ENCODE results near the gene TRIM10. TPM values are rescaled to one million over a fixed set of nuclear protein-coding genes. Genes with fewer than 3 reads are reported as not detected.
"Not testable (repeated sequence)": the region's sequence is repeated elsewhere in the genome, so short reads cannot be mapped to it uniquely, and the experiment has no call there.

The TRIM10 gene
- total RNA-seq, 1 donor from 2014 or later = not detected

- no peak for DNase-seq (ENCODE audit: low read depth in 2 of 2)
Observed at GRCh38 chr6:30172681-30173080, 11.7 kb upstream of the TRIM10 start.

- DNase-seq (ENCODE audit: low read depth in 2 of 2) = no peak
Observed at GRCh38 chr6:30171677-30172471, 10.9 kb upstream of the TRIM10 start.

GRCh38 chr6:30169658-30170614 lies 8.9 kb upstream of the TRIM10 start:
- DNase-seq (ENCODE audit: low read depth in 2 of 2) = peak; percentile 56 to 65

GRCh38 chr6:30168741-30169140 lies 7.7 kb upstream of the TRIM10 start:
- no peak for DNase-seq (ENCODE audit: low read depth in 2 of 2)

GRCh38 chr6:30167101-30167500 lies 6.1 kb upstream of the TRIM10 start:
- peak in 1 of 2 donors; percentile 26 for DNase-seq (ENCODE audit: low read depth in 2 of 2)

- not testable (repeated sequence) for DNase-seq (ENCODE audit: low read depth in 2 of 2)
Observed at GRCh38 chr6:30165238-30165637, 4.2 kb upstream of the TRIM10 start.

GRCh38 chr6:30164714-30165113 lies 3.7 kb upstream of the TRIM10 start:
- DNase-seq (ENCODE audit: low read depth in 2 of 2) = no peak

- DNase-seq (ENCODE audit: low read depth in 2 of 2) = no peak
Observed at GRCh38 chr6:30163918-30164654, 3.1 kb upstream of the TRIM10 start.

- DNase-seq (ENCODE audit: low read depth in 2 of 2) = no peak
Observed at GRCh38 chr6:30163090-30163917, 2.3 kb upstream of the TRIM10 start, which contains the start of gene TRIM15. Gene TRIM15, plus strand, starts transcription at chr6:30163546. Its CDS starts 139 bp downstream, at chr6:30163685.

GRCh38 chr6:30162265-30163089 lies 1.5 kb upstream of the TRIM10 start:
- no peak for DNase-seq (ENCODE audit: low read depth in 2 of 2)

- no peak for DNase-seq (ENCODE audit: low read depth in 2 of 2)
Observed at GRCh38 chr6:30160008-30160784, 815 bp downstream of the TRIM10 start.

- no peak for DNase-seq (ENCODE audit: low read depth in 2 of 2)
Observed at GRCh38 chr6:30158475-30159040, 2.5 kb downstream of the TRIM10 start.

- no peak for DNase-seq (ENCODE audit: low read depth in 2 of 2)
Observed at GRCh38 chr6:30157999-30158398, 3.0 kb downstream of the TRIM10 start.

GRCh38 chr6:30157581-30157980 lies 3.4 kb downstream of the TRIM10 start:
- no peak for DNase-seq (ENCODE audit: low read depth in 2 of 2)

- no peak for DNase-seq (ENCODE audit: low read depth in 2 of 2)
Observed at GRCh38 chr6:30156774-30157173, 4.2 kb downstream of the TRIM10 start.

GRCh38 chr6:30156262-30156599 lies 4.8 kb downstream of the TRIM10 start:
- DNase-seq (ENCODE audit: low read depth in 2 of 2) = peak; percentile 63 to 86

GRCh38 chr6:30155520-30156261 lies 5.3 kb downstream of the TRIM10 start:
- no peak for DNase-seq (ENCODE audit: low read depth in 2 of 2)
